Neural cell (in vitro differentiated cells): ENCODE measurements around the gene CD300H. TPM values are rescaled to one million over a fixed set of nuclear protein-coding genes. Genes with fewer than 3 reads are reported as not detected.

Source experiments
- H2AFZ ChIP-seq: fragments of 200-600, 300-800 bp; sonication (generic), shearing (Covaris generic); 2 replicates; pipeline ENCODE4 v1.6.0; 2014; ENCODE audit warnings: low read depth, mild to moderate bottlenecking, antibody characterized with exemption, low read length, moderate library complexity
- H3F3A ChIP-seq: fragments of 200-600 bp; shearing (Covaris generic); 2 replicates; pipeline ENCODE4 v1.6.1; 2016; ENCODE audit warnings: mild to moderate bottlenecking, moderate library complexity, mixed read lengths, antibody characterized with exemption, low read length; ENCODE audit not compliant: insufficient read depth, poor library complexity, severe bottlenecking
- H3K27ac ChIP-seq: fragments of 200-600, 300-800 bp; sonication (generic), shearing (Covaris generic); 2 replicates; pipeline ENCODE4 v1.5.1; 2014; ENCODE audit warnings: mild to moderate bottlenecking, low read length, moderate library complexity
- H3K27me3 ChIP-seq: fragments of 300-800, 200-600 bp; sonication (generic), shearing (Covaris generic); 2 replicates; pipeline ENCODE4 v1.6.0; 2014; ENCODE audit warnings: mild to moderate bottlenecking, low read depth, low read length, moderate library complexity; ENCODE audit not compliant: insufficient read depth
- H3K36me3 ChIP-seq: fragments of 300-800, 200-600 bp; sonication (generic), shearing (Covaris generic); 2 replicates; pipeline ENCODE4 v1.5.1; 2014; ENCODE audit warnings: mild to moderate bottlenecking, antibody characterized with exemption, low read length, moderate library complexity; ENCODE audit not compliant: insufficient read depth
- H3K4me2 ChIP-seq: fragments of 300-800, 200-600 bp; sonication (generic), shearing (Covaris generic); 2 replicates; pipeline ENCODE4 v1.6.0; 2014; ENCODE audit warnings: mild to moderate bottlenecking, low read length
- H3K4me3 ChIP-seq: fragments of 300-800, 200-600 bp; sonication (generic), shearing (Covaris generic); 2 replicates; pipeline ENCODE4 v1.5.1; 2014; ENCODE audit warnings: mild to moderate bottlenecking, low read length, moderate library complexity
- H3K79me2 ChIP-seq: fragments of 200-600 bp; shearing (Covaris generic); replicated peaks from 2 replicates; pipeline ENCODE4 v1.6.0; 2014; ENCODE audit warnings: mild to moderate bottlenecking, low read length, moderate library complexity; ENCODE audit not compliant: insufficient read depth
- H3K9ac ChIP-seq: fragments of 300-800, 200-600 bp; sonication (generic), shearing (Covaris generic); 2 replicates; pipeline ENCODE4 v1.6.1; 2016; ENCODE audit warnings: mild to moderate bottlenecking, low read length, mixed read lengths
- H3K9me2 ChIP-seq: fragments of 200-600 bp; shearing (Covaris generic); 2 replicates; pipeline ENCODE4 v1.6.1; 2016; ENCODE audit warnings: mild to moderate bottlenecking, low read length, mixed read lengths; ENCODE audit not compliant: insufficient read depth
- H3K9me3 ChIP-seq: fragments of 200-600, 300-800 bp; sonication (generic), shearing (Covaris generic); 2 replicates; pipeline ENCODE4 v1.6.1; 2016; ENCODE audit warnings: mild to moderate bottlenecking, mixed run types, low read length, moderate library complexity, mixed read lengths
- H4K20me1 ChIP-seq: fragments of 200-600 bp; shearing (Covaris generic); 2 replicates; pipeline ENCODE4 v1.6.1; 2016; ENCODE audit warnings: mild to moderate bottlenecking, mixed run types; ENCODE audit not compliant: insufficient read depth
- CTCF ChIP-seq: fragments of 450-650 bp; IDR thresholded peaks from 2 replicates; pipeline ENCODE4 v1.5.1; 2014; ENCODE audit warnings: antibody characterized with exemption, mild to moderate bottlenecking, moderate library complexity; ENCODE audit not compliant: poor library complexity, severe bottlenecking
- EP300 ChIP-seq: fragments of 450-650 bp; conservative IDR thresholded peaks from 2 replicates; pipeline ENCODE4 v1.6.1; 2014; ENCODE audit warnings: antibody characterized with exemption, mild to moderate bottlenecking, moderate library complexity; ENCODE audit not compliant: poor library complexity, severe bottlenecking
- EZH2 ChIP-seq: fragments of 200-600, 300-800 bp; shearing (Covaris generic), sonication (generic); IDR thresholded peaks from 2 replicates; pipeline ENCODE4 v1.6.1; 2014; ENCODE audit warnings: antibody characterized with exemption, low read length, borderline replicate concordance, mild to moderate bottlenecking; ENCODE audit not compliant: insufficient read depth, poor library complexity, severe bottlenecking
- MXI1 ChIP-seq: fragments of 450-650 bp; conservative IDR thresholded peaks from 2 replicates; pipeline ENCODE4 v1.6.1; 2014; ENCODE audit warnings: antibody characterized with exemption, mild to moderate bottlenecking; ENCODE audit not compliant: poor library complexity, severe bottlenecking
- POLR2AphosphoS5 ChIP-seq: IDR thresholded peaks from 2 replicates; pipeline ENCODE4 v1.6.1; 2012
- RAD21 ChIP-seq: fragments of 450-650 bp; conservative IDR thresholded peaks from 2 replicates; pipeline ENCODE4 v1.6.1; 2014; ENCODE audit warnings: antibody characterized with exemption, mild to moderate bottlenecking, moderate library complexity
- REST ChIP-seq: IDR thresholded peaks from 2 replicates; pipeline ENCODE4 v1.6.1; 2012; ENCODE audit warnings: borderline replicate concordance
- SMC3 ChIP-seq: fragments of 450-650 bp; conservative IDR thresholded peaks from 2 replicates; pipeline ENCODE4 v1.6.1; 2014; ENCODE audit warnings: antibody characterized with exemption, mild to moderate bottlenecking, moderate library complexity; ENCODE audit not compliant: poor library complexity
- polyA plus RNA-seq: library from polyadenylated mRNA; depleted of rRNA; stranded (reverse); fragments of >200 nt; gene quantifications from 2 replicates; pipeline ENCODE4 v1.2.3, GENCODE V29; 2014

The CD300H gene
- polyA plus RNA-seq, 1 donor from 2014 or later = not detected

GRCh38 chr17:74541176-74542111 is 25.9 kb downstream of the CD300H start:
- H3K27ac ChIP-seq = no peak overlapping the region
- no peak overlapping the region for H2AFZ ChIP-seq
- no peaks in the 10 kb centered on the region for H3K9me2 ChIP-seq
- H3K79me2 ChIP-seq = no peaks in the 10 kb centered on the region
- H3K4me2 ChIP-seq = no peak overlapping the region
- no peaks in the 10 kb centered on the region for H4K20me1 ChIP-seq
- H3K27me3 ChIP-seq = no peaks in the 10 kb centered on the region
- no peak overlapping the region for H3K9ac ChIP-seq
- H3K36me3 ChIP-seq = no peaks in the 10 kb centered on the region
- TF ChIP-seq CTCF (no peak), EZH2 (no peak), POLR2AphosphoS5 (no peak), EP300 (no peak), SMC3 (no peak), RAD21 (no peak)
- H3K9me3 ChIP-seq = no peaks in the 10 kb centered on the region
- H3F3A ChIP-seq = no peaks in the 10 kb centered on the region
- no peak overlapping the region for H3K4me3 ChIP-seq

GRCh38 chr17:74539281-74539820 is 28.0 kb downstream of the CD300H start:
- Histone ChIP-seq H3K79me2 (no peaks in the 10 kb centered on the region), H3K4me2 (no peak overlapping the region), H3K9me3 (no peaks in the 10 kb centered on the region), H3K27ac (no peak overlapping the region), H3K4me3 (no peak overlapping the region), H3F3A (no peaks in the 10 kb centered on the region), H3K27me3 (no peaks in the 10 kb centered on the region), H3K9ac (no peak overlapping the region), H3K9me2 (no peaks in the 10 kb centered on the region), H2AFZ (no peak overlapping the region), H4K20me1 (no peaks in the 10 kb centered on the region), H3K36me3 (no peaks in the 10 kb centered on the region)
- TF ChIP-seq REST (no peak), MXI1 (no peak), RAD21 (no peak), CTCF (no peak)
